ENCODE measurements around the gene IP6K1.

Gene IP6K1

DNA sequence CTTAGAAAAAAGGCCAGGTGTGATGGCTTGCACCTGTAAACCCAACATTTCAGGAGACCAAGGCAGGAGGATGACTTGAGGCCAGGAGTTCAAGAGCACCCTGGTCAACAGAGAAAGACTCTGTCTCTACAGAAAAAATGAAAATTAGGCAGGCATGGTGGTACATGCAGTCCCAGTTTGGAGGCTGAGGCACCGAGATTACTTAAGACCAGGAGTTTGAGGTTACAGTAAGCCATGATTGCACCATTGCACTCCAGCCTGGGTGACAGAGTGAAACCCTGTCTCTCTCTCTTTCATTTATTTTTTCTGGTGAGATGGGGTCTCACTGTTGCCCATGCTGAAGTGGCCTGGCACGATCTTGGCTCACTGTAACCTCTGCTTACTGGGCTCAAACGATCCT lies 24.7 kb downstream of the IP6K1 start:
- TF ChIP-seq, protein P1, sequence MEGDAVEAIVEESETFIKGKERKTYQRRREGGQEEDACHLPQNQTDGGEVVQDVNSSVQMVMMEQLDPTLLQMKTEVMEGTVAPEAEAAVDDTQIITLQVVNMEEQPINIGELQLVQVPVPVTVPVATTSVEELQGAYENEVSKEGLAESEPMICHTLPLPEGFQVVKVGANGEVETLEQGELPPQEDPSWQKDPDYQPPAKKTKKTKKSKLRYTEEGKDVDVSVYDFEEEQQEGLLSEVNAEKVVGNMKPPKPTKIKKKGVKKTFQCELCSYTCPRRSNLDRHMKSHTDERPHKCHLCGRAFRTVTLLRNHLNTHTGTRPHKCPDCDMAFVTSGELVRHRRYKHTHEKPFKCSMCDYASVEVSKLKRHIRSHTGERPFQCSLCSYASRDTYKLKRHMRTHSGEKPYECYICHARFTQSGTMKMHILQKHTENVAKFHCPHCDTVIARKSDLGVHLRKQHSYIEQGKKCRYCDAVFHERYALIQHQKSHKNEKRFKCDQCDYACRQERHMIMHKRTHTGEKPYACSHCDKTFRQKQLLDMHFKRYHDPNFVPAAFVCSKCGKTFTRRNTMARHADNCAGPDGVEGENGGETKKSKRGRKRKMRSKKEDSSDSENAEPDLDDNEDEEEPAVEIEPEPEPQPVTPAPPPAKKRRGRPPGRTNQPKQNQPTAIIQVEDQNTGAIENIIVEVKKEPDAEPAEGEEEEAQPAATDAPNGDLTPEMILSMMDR (IDR thresholded peaks at IDR 0.05), result no peak

DNA sequence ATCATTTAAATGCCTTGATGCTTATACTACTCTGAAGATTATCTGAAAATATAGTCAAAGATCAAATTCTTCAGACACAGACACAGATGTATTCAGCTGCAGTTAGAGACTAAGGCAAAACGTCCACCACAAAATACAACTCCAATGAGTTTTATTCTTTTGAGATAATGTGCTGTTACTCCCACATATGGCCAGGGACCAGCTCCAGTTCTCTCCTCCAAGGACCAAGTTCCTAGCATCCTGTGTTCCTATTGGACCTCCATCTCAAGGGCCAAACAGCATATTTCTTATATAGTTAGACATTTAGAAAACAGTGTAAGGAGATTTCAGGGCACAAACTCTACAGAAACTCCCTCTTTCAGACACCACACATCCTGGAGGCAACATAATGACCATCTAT lies 27.1 kb downstream of the IP6K1 start:
- TF ChIP-seq, protein P1 (IDR thresholded peaks at IDR 0.05), result no peak

DNA sequence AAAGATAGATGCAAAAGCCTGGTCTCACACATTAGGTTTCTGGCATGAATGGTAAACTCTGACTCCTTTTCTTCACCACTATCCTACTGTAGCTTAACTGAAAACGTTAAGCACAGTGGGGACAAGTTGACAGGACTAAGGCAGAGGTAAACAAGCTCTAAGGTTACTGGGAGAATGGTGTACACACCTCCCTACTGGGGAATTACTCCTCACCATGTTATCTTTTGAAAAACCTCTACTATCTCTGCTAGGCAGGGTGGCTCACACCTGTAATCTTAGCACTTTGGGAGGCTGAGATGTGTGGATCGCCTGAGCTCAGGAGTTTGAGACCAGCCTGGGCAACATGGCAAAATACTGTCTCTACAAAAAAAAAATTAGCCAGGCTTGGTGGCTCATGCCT lies 29.1 kb downstream of the IP6K1 start:
- TF ChIP-seq, protein P1 (IDR thresholded peaks at IDR 0.05), result no peak

DNA sequence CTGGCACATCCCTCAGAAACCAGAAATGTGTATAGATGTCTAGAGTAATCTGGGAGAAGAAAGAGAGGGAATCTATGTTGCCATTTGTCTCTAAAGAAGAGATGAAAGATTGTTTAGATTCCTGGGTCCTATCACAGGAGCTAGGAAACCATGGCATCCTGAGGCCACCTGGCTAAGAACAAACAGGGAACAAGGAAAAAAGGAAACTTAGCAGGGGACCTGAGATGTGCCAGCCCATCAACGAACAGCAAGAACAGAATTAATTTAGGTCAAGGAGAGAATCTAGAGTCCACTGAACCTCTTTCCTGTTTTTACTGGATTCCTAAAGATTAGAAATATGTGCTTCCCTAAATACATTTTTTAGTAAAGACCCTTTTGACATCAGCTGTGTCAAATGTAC lies 30.3 kb downstream of the IP6K1 start:
- TF ChIP-seq, protein P1 (IDR thresholded peaks at IDR 0.05), result no peak

DNA sequence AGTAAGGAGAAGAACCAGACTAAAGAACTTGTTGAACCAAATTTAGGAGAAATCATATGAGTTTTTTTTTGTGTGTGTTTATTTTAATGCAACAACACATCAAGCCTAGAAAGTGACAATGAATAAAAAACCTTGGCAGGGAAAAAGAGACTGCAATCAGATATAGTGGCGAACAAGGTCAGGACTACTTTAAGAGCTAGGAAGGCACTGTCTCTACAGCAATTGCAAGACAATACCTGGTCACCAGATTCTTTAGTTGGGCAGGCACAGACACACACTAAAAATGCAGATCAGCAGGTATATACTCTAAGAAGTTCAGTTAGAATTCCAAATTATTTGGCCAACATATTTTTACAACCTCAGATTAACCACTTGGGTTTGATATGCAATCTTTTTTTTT lies 31.8 kb downstream of the IP6K1 start:
- TF ChIP-seq, protein P1 (IDR thresholded peaks at IDR 0.05), result no peak

DNA sequence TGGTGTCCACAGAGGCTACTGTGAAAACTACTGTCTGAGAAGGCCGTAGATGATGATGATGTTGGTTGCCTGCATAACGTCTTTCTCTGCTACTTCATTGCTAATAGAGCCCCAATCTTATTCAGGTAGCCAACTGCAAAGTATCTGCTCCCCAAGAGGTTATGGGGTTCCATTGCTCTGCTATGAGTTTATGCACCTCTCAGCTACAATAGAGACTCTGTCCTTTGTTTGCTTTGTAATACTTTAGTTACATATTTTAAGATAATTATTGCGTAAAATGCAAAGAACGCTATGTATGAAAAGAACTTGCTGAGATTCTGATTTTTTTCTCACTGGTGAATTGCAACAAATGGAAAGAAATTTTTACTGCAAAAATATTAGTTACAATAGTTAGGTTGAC lies 34.8 kb downstream of the IP6K1 start:
- TF ChIP-seq, protein P1 (IDR thresholded peaks at IDR 0.05), result no peak

DNA sequence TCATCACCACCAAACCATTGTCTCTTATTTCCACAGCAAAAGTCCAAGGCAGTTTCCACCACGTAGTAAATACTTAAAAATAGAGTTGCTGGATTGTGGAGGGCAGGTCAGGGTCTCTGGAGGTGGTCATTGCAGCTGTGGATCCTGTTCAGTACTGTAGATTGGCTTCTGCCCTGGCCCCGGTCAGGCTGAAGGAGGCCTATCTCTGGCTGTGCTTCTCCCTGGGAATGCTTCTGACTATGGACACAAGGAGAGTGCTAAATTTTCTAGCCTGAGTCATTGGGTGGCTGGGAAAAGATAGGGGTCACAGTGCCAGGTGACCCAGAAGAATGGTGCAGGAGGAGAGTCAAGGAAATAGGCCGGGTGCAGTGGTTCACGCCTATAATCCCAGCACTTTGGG lies 36.3 kb downstream of the IP6K1 start:
- TF ChIP-seq, protein P1 (IDR thresholded peaks at IDR 0.05), result no peak

DNA sequence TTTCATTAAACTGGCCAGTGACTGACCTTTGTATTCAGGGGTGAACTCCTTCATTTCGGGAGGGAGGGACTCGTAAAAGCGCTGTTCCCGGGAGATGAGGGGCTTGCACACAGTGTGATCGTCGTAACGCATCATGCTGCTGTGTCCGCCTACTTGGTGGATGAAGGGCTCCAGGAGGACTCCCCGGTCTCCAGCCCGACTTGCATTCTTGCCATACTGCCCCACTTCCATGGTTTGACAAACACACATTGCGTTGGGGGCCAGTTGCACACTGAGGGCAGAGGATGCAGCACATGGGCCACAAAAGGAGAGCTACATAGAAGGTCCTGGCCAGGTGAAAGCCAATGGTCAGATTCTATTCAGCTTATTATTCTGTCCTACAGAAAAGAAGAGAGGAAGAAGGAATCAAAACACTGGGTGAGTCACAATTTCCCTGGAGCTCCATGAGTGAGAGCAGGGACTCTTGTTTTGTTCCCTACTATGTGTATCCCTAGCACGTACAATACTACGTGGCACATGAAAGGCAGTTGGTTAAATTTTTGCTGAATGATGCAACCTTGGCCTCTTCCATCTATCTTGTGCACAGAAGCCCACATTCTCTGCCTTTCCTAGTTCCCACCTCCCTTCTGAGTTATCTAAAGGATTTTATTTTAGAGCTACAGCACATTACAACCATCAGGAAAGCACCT lies 38.4 kb downstream of the IP6K1 start:
- TF ChIP-seq, protein P1 (IDR thresholded peaks at IDR 0.05), result no peak

Measured in LNCAP (cell line).